ENCODE data around the gene HIVEP3.

Gene HIVEP3

DNA sequence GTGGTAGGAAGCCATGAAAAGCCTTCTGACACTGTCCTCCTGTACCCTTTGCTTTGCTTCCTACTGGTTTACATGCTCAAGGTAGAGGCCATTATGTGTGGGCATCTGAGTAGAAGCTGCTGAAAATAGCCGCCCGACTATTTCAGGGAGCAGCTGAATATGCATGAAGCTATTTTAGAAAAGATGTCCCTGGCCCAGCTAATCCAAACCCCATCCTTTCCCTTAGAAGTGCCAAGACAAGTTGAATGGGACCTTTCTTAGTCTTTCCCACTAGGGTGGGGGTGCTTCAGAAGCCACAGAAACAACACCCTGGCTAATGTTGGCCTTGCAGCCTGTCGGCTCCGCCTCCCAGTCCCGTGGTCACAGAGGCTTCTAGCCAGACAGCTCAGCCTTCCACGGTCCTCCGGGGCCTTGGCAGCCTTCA is 229.2 kb downstream of the HIVEP3 start:
- no peak for DNase-seq (ENCODE audit: extremely low read depth, low read depth)
- TF ChIP-seq, protein P1, sequence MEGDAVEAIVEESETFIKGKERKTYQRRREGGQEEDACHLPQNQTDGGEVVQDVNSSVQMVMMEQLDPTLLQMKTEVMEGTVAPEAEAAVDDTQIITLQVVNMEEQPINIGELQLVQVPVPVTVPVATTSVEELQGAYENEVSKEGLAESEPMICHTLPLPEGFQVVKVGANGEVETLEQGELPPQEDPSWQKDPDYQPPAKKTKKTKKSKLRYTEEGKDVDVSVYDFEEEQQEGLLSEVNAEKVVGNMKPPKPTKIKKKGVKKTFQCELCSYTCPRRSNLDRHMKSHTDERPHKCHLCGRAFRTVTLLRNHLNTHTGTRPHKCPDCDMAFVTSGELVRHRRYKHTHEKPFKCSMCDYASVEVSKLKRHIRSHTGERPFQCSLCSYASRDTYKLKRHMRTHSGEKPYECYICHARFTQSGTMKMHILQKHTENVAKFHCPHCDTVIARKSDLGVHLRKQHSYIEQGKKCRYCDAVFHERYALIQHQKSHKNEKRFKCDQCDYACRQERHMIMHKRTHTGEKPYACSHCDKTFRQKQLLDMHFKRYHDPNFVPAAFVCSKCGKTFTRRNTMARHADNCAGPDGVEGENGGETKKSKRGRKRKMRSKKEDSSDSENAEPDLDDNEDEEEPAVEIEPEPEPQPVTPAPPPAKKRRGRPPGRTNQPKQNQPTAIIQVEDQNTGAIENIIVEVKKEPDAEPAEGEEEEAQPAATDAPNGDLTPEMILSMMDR (IDR thresholded peaks at IDR 0.05; ENCODE audit: low read depth, low read length): no peak

DNA sequence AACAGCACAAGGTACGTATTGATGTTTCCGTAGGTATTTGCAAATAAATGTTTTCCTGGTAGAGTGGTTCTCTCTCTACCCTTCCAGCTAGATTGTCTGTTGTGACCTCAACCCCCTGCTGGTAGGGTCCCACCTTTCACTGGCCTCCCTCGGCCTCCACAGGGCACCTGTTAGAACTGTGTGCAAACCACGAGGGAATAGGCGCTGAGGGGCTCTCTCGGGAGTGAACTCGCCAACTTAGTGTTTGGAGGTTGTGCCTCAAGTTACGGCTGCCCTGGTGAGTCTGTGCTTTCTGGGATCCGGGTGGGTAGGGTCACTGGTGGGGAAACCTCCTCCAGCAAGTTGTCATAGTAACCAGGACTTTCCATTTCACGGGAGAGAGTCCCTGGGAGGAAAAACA is 229.6 kb downstream of the HIVEP3 start:
- DNase-seq (ENCODE audit: extremely low read depth, low read depth): no peak
- TF ChIP-seq, protein P1 (IDR thresholded peaks at IDR 0.05; ENCODE audit: low read depth, low read length): no peak

DNA sequence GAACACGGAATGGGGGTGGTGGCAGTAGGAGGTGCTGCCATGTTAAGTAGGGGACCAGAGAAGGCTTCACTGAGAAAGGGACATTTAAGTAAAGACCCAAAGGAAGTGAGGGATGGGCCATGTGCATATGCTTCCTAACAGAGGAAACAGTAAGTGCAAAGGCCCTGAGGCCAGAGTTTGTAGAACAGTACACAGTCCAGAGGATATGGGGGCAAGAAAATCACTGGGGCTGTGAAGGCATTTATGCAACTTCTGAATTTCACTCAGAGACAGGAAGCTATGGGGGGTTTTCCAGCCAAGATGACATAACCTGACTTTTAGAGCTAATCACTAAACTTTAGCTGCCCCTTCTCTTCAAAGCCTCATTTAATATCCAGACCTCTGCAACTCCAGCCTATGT is 231.7 kb downstream of the HIVEP3 start:
- no peak for DNase-seq (ENCODE audit: extremely low read depth, low read depth)
- TF ChIP-seq, protein P1 (IDR thresholded peaks at IDR 0.05; ENCODE audit: low read depth, low read length): no peak

DNA sequence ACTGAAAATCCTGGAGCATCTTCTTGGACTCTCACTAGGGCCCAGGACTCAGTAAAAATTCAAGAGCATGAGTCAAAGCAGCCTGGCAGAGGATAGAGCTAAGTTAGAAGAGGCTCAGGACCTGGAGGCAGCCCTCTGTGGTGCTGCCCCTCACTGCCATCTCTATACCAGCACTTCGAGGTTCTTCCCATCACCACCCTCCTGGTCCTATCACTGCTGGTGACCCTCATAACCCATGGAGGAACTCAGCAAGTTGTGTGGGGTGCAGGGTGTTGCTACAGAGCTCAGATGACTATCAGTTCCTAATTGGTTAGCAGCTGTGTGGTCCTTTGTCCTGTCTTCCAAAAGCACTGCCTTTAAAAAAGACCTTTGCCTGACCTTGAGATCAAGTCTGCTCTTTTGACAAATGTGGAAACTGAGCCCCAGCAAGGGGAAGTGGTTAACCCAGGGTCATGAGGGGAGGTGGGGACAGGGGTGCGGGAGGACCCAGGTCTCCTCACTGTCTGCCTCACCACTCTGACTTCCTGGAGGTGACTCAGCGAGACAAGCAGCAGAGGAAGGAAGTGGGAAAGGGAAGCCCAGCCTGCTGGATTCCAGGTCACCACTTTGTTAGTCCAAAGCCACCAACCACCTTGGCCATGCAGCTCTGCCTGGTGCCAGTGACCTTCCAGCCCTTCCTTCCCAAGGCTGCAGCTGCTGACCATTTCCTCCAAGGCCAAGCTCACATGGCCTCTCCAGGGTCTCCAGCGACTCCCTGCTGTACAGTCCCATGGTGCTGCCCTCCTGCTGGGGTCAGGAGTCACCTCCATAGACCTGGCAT is 234.8 kb downstream of the HIVEP3 start:
- TF ChIP-seq, protein P1 (IDR thresholded peaks at IDR 0.05; ENCODE audit: low read depth, low read length): no peak
- no peak for DNase-seq (ENCODE audit: extremely low read depth, low read depth)

DNA sequence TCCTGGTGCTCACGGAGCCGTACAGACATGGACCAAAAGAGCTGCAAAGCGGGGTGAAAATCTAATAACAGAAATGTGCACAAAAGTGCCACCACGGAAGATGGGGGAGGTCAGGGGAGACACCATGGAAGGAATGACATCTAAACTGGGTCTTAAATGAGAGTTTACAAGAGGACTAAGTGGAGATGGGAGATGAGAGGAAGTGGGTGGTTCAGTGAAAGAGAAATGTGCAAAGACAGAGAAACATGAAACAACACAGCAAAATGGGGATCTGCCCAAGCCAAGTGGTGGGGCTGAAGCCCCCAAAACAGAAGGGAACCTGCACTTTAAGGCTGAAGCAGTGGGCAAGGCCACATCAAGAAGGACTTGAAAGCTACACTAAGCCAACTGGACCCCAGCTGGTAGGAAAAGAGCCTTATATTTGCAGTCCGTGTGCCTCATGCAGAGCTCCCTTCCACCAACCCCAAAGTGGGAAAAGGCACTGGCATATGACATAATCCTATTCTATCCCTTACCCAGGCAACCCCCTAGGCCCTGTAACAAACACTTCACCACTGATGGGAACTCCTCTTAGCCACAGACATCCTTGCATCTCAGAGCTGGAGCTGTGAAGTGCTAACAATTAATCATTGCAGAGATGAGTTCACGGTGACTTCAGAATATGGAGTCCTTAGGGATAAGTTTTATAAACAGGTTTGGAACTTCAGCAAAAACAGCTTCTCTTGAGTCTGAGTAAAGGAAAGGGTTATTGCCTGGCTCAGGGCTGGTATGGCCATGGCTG is 235.7 kb downstream of the HIVEP3 start:
- TF ChIP-seq, protein P1 (IDR thresholded peaks at IDR 0.05; ENCODE audit: low read depth, low read length): no peak
- DNase-seq (ENCODE audit: extremely low read depth, low read depth): no peak

DNA sequence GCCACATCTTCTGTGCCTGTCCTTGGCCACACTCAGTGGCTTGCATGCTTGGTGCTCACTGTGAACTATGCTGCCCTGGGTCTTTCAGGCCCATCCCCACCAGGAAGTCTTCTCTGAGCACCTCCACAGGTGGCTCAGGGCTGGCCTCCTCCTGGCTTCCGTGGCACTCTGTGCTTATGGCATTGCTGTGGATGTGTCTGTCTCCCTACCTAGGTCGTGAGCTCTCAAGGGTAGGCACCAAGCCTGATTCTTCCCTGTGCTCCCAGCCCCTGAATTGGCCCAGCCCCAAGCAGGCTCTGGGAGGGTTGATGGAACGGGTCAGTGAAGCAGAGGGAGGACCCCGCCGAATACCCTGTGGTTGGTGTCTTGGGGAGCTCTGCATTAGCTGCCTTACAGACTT is 236.6 kb downstream of the HIVEP3 start:
- no peak for DNase-seq (ENCODE audit: extremely low read depth, low read depth)
- TF ChIP-seq, protein P1 (IDR thresholded peaks at IDR 0.05; ENCODE audit: low read depth, low read length): no peak

All from AG09319 (cell line).